Fibroblast of lung (primary cell): ENCODE measurements around the gene LDLRAD4. TPM values are rescaled to one million over a fixed set of nuclear protein-coding genes. Genes with fewer than 3 reads are reported as not detected.

Experiments used
- DNase-seq, 2 donors: peaks; one replicate each; pipeline versions ENCODE4 v3.0.0 to v3.0.0-alpha.2; 2010; ENCODE audit warnings: low read depth in 2 of 2
- H2AFZ ChIP-seq: 2 replicates; pipeline ENCODE4 v1.5.1; 2012; ENCODE audit warnings: low read length, control low read depth, inconsistent platforms
- H3K27ac ChIP-seq: 2 replicates; pipeline ENCODE4 v1.5.1; 2011; ENCODE audit warnings: low read length, control low read depth; ENCODE audit not compliant: insufficient read depth
- H3K27me3 ChIP-seq: 2 replicates; pipeline ENCODE4 v1.5.1; 2011; ENCODE audit warnings: mild to moderate bottlenecking, low read length; ENCODE audit not compliant: control insufficient read depth, insufficient read depth
- H3K36me3 ChIP-seq: 2 replicates; pipeline ENCODE4 v1.5.1; 2011; ENCODE audit warnings: low read length; ENCODE audit not compliant: control insufficient read depth, insufficient read depth
- H3K4me1 ChIP-seq: 2 replicates; pipeline ENCODE4 v1.5.1; 2011; ENCODE audit warnings: low read length; ENCODE audit not compliant: control insufficient read depth, insufficient read depth; ENCODE audit errors: extremely low read depth
- H3K4me2 ChIP-seq: 2 replicates; pipeline ENCODE4 v1.5.1; 2011; ENCODE audit warnings: low read length, control low read depth; ENCODE audit not compliant: insufficient read depth; ENCODE audit errors: extremely low read depth
- H3K4me3 ChIP-seq, 4 experiments: fragments of 200-600 bp in 1 of 4; sonication (generic) in 1 of 4; replicated peaks in 1 of 4; 2 replicates each; pipeline ENCODE4 v1.5.1; 2011 to 2016; ENCODE audit warnings: low read length in 4 of 4, low read depth in 3 of 4, mild to moderate bottlenecking in 3 of 4, control low read depth in 2 of 4, inconsistent platforms in 1 of 4, mixed read lengths in 1 of 4; ENCODE audit not compliant: insufficient read depth in 1 of 4; ENCODE audit errors: control extremely low read depth in 1 of 4
- H3K79me2 ChIP-seq: 2 replicates; pipeline ENCODE4 v1.5.1; 2012; ENCODE audit warnings: mild to moderate bottlenecking, low read length, inconsistent platforms; ENCODE audit not compliant: control insufficient read depth, insufficient read depth
- H3K9ac ChIP-seq: 2 replicates; pipeline ENCODE4 v1.5.1; 2011; ENCODE audit warnings: mild to moderate bottlenecking, low read length, control low read depth; ENCODE audit not compliant: insufficient read depth
- H3K9me3 ChIP-seq: 2 replicates; pipeline ENCODE4 v1.5.1; 2012; ENCODE audit warnings: low read depth, low read length; ENCODE audit not compliant: control insufficient read depth, insufficient read depth
- H4K20me1 ChIP-seq: 2 replicates; pipeline ENCODE4 v1.5.1; 2011; ENCODE audit warnings: low read length; ENCODE audit not compliant: control insufficient read depth, insufficient read depth; ENCODE audit errors: extremely low read depth
- CTCF ChIP-seq, 2 donors: IDR thresholded peaks in 1 of 2; conservative IDR thresholded peaks in 1 of 2; 1 replicate in 1 of 2; 2 replicates in 1 of 2; pipeline ENCODE4 v1.5.1; 2011 to 2012; ENCODE audit warnings: low read length in 2 of 2, control low read depth in 1 of 2, inconsistent platforms in 1 of 2, low read depth in 1 of 2, mild to moderate bottlenecking in 1 of 2
- EZH2 ChIP-seq: IDR thresholded peaks from 2 replicates; pipeline ENCODE4 v1.5.1; 2012; ENCODE audit warnings: low read length, control low read depth, mild to moderate bottlenecking; ENCODE audit errors: missing control alignments
- polyA plus RNA-seq, 2 donors: library from polyadenylated mRNA; depleted of rRNA in 1 of 2; stranded (reverse) in 1 of 2; unstranded in 1 of 2; fragments of >200 nt; gene quantifications; 2 replicates each; pipeline ENCODE4 v1.2.1, GENCODE V29; 2011 to 2012; ENCODE audit warnings: missing spikeins in 1 of 2
- total RNA-seq: library from RNA; depleted of rRNA; stranded (reverse); fragments of >200 nt; gene quantifications from 2 replicates; pipeline ENCODE4 v1.2.1, GENCODE V29; 2014

LDLRAD4 gene
- total and polyA plus RNA-seq, 2 donors (not counting 1 experiment from before 2014, with no cell fraction given): not detected

- no peaks in the 10 kb centered on the region for H3K9me3 ChIP-seq
- no peaks in the 10 kb centered on the region for H3K36me3 ChIP-seq
- DNase-seq: no peak
- no peaks in the 10 kb centered on the region for H3K27me3 ChIP-seq
- H4K20me1 ChIP-seq: no peaks in the 10 kb centered on the region
- no peak overlapping the region for H3K9ac ChIP-seq
- H3K4me3 ChIP-seq: no peak overlapping the region
- no peak overlapping the region for H2AFZ ChIP-seq
- H3K79me2 ChIP-seq: no peaks in the 10 kb centered on the region
- no peak overlapping the region for H3K4me2 ChIP-seq
- TF ChIP-seq CTCF (conservative IDR thresholded peaks at IDR 0.05 in 1 of 2, IDR thresholded peaks at IDR 0.05 in 1 of 2; ENCODE audit: low read depth in 1 of 2, low read length in 2 of 2) (no peak), EZH2 (no peak)
- no peak overlapping the region for H3K27ac ChIP-seq
- H3K4me1 ChIP-seq: no peaks in the 10 kb centered on the region
These were observed 431.1 kb downstream of the LDLRAD4 start for GRCh38 chr18:13649397-13650390.

DNA sequence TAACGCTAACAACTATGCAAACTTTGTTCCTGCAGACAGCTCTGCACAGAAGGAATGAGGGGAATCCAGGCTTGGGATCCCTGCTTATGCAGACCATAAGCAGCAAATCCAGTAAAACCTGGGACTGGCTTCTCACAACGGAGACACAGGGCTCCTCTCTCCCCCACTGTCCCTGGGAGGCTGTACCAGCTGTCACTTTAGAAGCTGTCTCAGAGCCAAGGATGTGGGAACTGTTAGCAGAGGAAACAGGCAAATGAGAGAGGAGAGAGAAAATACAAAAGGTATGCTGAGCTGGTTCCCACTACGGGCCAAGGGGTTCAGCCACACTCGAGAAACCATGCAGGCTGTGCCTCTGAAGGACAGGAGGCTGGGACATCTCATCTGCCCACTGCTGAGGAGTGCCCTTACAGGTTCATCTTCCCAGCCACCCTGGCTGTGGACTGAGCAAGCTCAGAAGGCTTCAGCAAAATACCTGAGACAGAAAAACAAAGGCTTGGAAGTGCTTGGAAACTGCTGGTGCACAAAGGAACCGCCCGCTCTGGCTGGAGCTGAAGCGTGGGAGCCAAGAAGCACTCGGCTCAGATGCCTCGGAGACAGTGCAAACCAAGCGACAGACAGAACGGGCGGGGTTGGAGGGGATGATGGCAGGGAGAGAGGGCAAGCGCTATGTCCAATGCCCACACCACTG, 435.3 kb downstream of the LDLRAD4 start:
- H2AFZ ChIP-seq: no peak overlapping the region
- no peak overlapping the region for H3K27ac ChIP-seq
- H3K4me2 ChIP-seq: no peak overlapping the region

More for the DNA sequence above, 435.3 kb downstream of the LDLRAD4 start:
- Histone ChIP-seq H3K9me3 (no peaks in the 10 kb centered on the region), H3K27me3 (no peaks in the 10 kb centered on the region), H3K36me3 (no peaks in the 10 kb centered on the region), H3K4me3 (no peak overlapping the region), H3K79me2 (no peaks in the 10 kb centered on the region), H4K20me1 (no peaks in the 10 kb centered on the region), H3K9ac (no peak overlapping the region), H3K4me1 (no peaks in the 10 kb centered on the region)
- no peak for DNase-seq
- TF ChIP-seq CTCF (conservative IDR thresholded peaks at IDR 0.05 in 1 of 2, IDR thresholded peaks at IDR 0.05 in 1 of 2; ENCODE audit: low read depth in 1 of 2, low read length in 2 of 2) (no peak), EZH2 (no peak)
